DOHH2 (cell line): ENCODE data around the gene IGFBP2.
A peak's percentile ranks its signal among the peaks of the same experiment; 100 is the strongest.

ENCODE experiments used
- H3F3A ChIP-seq: fragments of 200-600 bp; sonication (generic), shearing (Covaris generic); 2 replicates; pipeline ENCODE4 v1.6.0; 2016; ENCODE audit warnings: antibody characterized with exemption, mild to moderate bottlenecking; ENCODE audit not compliant: control insufficient read depth, insufficient read depth
- H3K27ac ChIP-seq: fragments of 200-600 bp; sonication (generic); 2 replicates; pipeline ENCODE4 v1.5.1; 2014; ENCODE audit warnings: low read depth, mild to moderate bottlenecking, low read length, moderate library complexity
- H3K27me3 ChIP-seq: fragments of 200-600 bp; sonication (generic); 2 replicates; pipeline ENCODE4 v1.6.1; 2014; ENCODE audit warnings: mild to moderate bottlenecking, low read length, mixed read lengths; ENCODE audit not compliant: control insufficient read depth
- H3K36me3 ChIP-seq: fragments of 200-600 bp; sonication (generic); 2 replicates; pipeline ENCODE4 v1.6.1; 2014; ENCODE audit warnings: mild to moderate bottlenecking, low read length, moderate library complexity, mixed read lengths; ENCODE audit not compliant: control insufficient read depth
- H3K4me1 ChIP-seq: fragments of 200-600 bp; sonication (generic); 2 replicates; pipeline ENCODE4 v1.6.1; 2014; ENCODE audit warnings: mild to moderate bottlenecking, low read length, mixed read lengths; ENCODE audit not compliant: control insufficient read depth
- H3K4me2 ChIP-seq: fragments of 200-600 bp; sonication (generic); 2 replicates; pipeline ENCODE4 v1.6.0; 2014; ENCODE audit warnings: mild to moderate bottlenecking, low read length, moderate library complexity
- H3K4me3 ChIP-seq: fragments of 200-600 bp; sonication (generic); 2 replicates; pipeline ENCODE4 v1.5.1; 2014; ENCODE audit warnings: mild to moderate bottlenecking, low read length, mixed read lengths
- H3K79me2 ChIP-seq: fragments of 200-600 bp; sonication (generic); 2 replicates; pipeline ENCODE4 v1.6.1; 2014; ENCODE audit warnings: mild to moderate bottlenecking, low read length, mixed read lengths; ENCODE audit not compliant: control insufficient read depth
- H3K9me2 ChIP-seq: fragments of 200-600 bp; sonication (generic); replicated peaks from 2 replicates; pipeline ENCODE4 v1.6.1; 2014; ENCODE audit warnings: mild to moderate bottlenecking, low read length, mixed read lengths; ENCODE audit not compliant: control insufficient read depth
- H3K9me3 ChIP-seq: fragments of 200-600 bp; sonication (generic); 2 replicates; pipeline ENCODE4 v1.6.1; 2014; ENCODE audit warnings: antibody characterized with exemption, low read length, mixed read lengths; ENCODE audit not compliant: control insufficient read depth, insufficient read depth
- H4K20me1 ChIP-seq: fragments of 200-600 bp; sonication (generic); 2 replicates; pipeline ENCODE4 v1.6.0; 2014; ENCODE audit warnings: low read depth, mild to moderate bottlenecking, antibody characterized with exemption, low read length, moderate library complexity; ENCODE audit not compliant: control insufficient read depth, insufficient read depth
- EZH2phosphoT487 ChIP-seq: fragments of 200-600 bp; sonication (generic); IDR thresholded peaks from 2 replicates; pipeline ENCODE4 v1.6.1; 2017; ENCODE audit warnings: borderline replicate concordance, mild to moderate bottlenecking, antibody characterized with exemption, low read length, moderate library complexity, mixed read lengths
- TF ChIP-seq, protein P1 (sequence below): fragments of 200-600 bp; sonication (generic); IDR thresholded peaks from one replicate; pipeline ENCODE4 v1.5.1; 2014; ENCODE audit warnings: antibody characterized with exemption, mild to moderate bottlenecking, low read depth, low read length; ENCODE audit not compliant: poor library complexity, severe bottlenecking

The IGFBP2 gene

GRCh38 chr2:216637472-216637871 is 4.3 kb downstream of the IGFBP2 start:
- Histone ChIP-seq H3K4me3 (no peak overlapping the region), H3K27ac (no peak overlapping the region), H3K4me1 (peaks cover 8% of the 10 kb centered on the region), H3K4me2 (no peak overlapping the region), H3K9me3 (no peaks in the 10 kb centered on the region), H3F3A (no peaks in the 10 kb centered on the region), H3K27me3 (peaks cover 34% of the 10 kb centered on the region), H3K9me2 (no peaks in the 10 kb centered on the region), H4K20me1 (no peaks in the 10 kb centered on the region), H3K79me2 (no peaks in the 10 kb centered on the region), H3K36me3 (no peaks in the 10 kb centered on the region)
- no peak for TF ChIP-seq EZH2phosphoT487
- TF ChIP-seq, protein P1, sequence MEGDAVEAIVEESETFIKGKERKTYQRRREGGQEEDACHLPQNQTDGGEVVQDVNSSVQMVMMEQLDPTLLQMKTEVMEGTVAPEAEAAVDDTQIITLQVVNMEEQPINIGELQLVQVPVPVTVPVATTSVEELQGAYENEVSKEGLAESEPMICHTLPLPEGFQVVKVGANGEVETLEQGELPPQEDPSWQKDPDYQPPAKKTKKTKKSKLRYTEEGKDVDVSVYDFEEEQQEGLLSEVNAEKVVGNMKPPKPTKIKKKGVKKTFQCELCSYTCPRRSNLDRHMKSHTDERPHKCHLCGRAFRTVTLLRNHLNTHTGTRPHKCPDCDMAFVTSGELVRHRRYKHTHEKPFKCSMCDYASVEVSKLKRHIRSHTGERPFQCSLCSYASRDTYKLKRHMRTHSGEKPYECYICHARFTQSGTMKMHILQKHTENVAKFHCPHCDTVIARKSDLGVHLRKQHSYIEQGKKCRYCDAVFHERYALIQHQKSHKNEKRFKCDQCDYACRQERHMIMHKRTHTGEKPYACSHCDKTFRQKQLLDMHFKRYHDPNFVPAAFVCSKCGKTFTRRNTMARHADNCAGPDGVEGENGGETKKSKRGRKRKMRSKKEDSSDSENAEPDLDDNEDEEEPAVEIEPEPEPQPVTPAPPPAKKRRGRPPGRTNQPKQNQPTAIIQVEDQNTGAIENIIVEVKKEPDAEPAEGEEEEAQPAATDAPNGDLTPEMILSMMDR, result no peak

GRCh38 chr2:216643986-216644659 is 10.9 kb downstream of the IGFBP2 start:
- Histone ChIP-seq H3K4me2 (0 out of 2 replicates have a peak overlapping the region, but pooled peaks have one; percentile 13), H3K9me2 (no peaks in the 10 kb centered on the region), H3K79me2 (no peaks in the 10 kb centered on the region), H3K4me1 (peaks cover 10% of the 10 kb centered on the region), H3K4me3 (no peak overlapping the region), H3F3A (no peaks in the 10 kb centered on the region), H3K36me3 (no peaks in the 10 kb centered on the region), H3K9me3 (peaks cover 15% of the 10 kb centered on the region; the same call in 1 of the 2 replicates), H3K27ac (no peak overlapping the region), H4K20me1 (no peaks in the 10 kb centered on the region), H3K27me3 (0 out of 2 replicates have a peak, but pooled peaks cover 2% of the 10 kb centered on the region)
- TF ChIP-seq, protein P1, result no peak
- TF ChIP-seq EZH2phosphoT487, result no peak

DNA sequence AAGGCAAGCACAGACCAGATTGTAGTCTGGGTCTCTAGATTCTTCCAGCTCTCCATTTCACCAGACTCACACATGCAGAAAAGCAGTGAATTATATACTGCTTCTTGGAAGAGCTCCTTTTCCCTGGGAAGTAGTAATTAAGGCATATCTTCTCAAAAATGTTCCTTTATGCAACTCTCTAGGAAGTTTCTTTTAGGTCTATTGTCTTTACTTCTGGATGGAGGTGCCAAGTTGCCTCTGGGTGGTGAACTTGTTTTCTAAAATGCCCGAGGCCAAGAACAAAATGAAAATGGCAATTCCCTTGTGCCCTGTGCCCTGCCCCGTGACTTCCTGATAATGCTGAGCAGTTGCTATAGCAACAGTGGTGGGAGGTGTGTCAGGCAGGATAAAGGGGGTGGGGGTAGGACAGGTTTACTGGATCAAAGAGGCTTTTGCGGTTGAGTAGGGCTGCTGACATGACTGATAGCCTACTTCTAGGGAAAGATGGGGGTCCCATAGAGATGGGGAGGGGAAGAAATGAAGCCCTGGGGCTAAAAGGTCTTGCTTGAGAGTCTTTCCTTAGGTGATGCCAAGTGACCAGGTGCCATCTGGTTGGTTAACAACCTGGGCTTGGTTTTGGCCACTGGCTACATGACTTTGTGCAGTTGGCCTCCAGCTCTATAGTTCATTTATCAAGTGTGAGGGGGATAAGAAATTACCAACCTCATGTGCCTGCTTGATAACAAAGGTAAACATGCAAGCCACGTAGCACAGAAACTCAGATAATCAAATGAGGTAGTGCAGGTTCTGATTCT is 11.8 kb downstream of the IGFBP2 start:
- TF ChIP-seq, protein P1, result no peak
- TF ChIP-seq EZH2phosphoT487, result no peak
- H3K27me3 ChIP-seq, result 0 out of 2 replicates have a peak, but pooled peaks cover 2% of the 10 kb centered on the region
- peak overlapping the region; percentile 13; the same call in 1 of the 2 replicates for H3K4me2 ChIP-seq
- H3K79me2 ChIP-seq, result no peaks in the 10 kb centered on the region
- H3K27ac ChIP-seq, result no peak overlapping the region
- H3K9me3 ChIP-seq, result peaks cover 15% of the 10 kb centered on the region; the same call in 1 of the 2 replicates
- H3K9me2 ChIP-seq, result no peaks in the 10 kb centered on the region
- no peaks in the 10 kb centered on the region for H4K20me1 ChIP-seq
- no peak overlapping the region for H3K4me3 ChIP-seq
- H3K4me1 ChIP-seq, result peaks cover 10% of the 10 kb centered on the region
- no peaks in the 10 kb centered on the region for H3K36me3 ChIP-seq
- H3F3A ChIP-seq, result no peaks in the 10 kb centered on the region
